ENCODE results near the gene POPDC2.

DNA sequence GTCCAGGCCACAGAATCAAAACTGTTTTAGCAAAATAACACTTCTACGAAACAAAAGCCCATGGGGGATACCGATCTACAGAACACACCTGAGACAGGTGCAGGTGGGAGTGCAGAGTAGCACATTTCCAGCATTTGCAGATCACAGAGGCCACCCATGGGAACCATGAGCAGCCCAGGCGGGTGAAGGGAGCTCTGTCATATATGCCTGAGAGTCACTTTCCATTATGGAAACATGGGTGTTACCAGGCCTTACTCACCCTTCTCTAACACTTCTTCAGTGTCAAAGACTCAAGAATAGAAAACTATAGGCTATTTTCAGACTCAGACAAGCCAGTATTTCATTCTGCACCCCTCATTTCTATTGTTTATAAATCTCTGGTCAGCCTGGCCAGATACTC lies 59.2 kb downstream of the POPDC2 start:
- no peak for TF ChIP-seq CTCF (conservative IDR thresholded peaks at IDR 0.05 in 1 of 2, IDR thresholded peaks at IDR 0.05 in 1 of 2; ENCODE audit: extremely low read depth in 1 of 2, insufficient read depth in 1 of 2, low read depth in 1 of 2, low read length in 2 of 2)
- TF ChIP-seq EZH2 (IDR thresholded peaks at IDR 0.05; ENCODE audit: borderline replicate concordance, low read length) = no peak
